H1 (cell line): Measurements from ENCODE around the gene SLC3A2. TPM values are rescaled to one million over a fixed set of nuclear protein-coding genes. Genes with fewer than 3 reads are reported as not detected.
A peak's percentile ranks its signal among the peaks of the same experiment; 100 is the strongest.

Source experiments
- GTF2F1 ChIP-seq: IDR thresholded peaks from 2 replicates; pipeline ENCODE4 v1.6.1; 2012; ENCODE audit warnings: low read depth, low read length, improper control_type of control experiment, borderline replicate concordance
- HDAC2 ChIP-seq, 2 experiments: fragments of 300-600 bp in 1 of 2; sonication (generic) in 1 of 2; IDR thresholded peaks; 2 replicates each; pipeline ENCODE4 v1.6.1; 2011 to 2012; ENCODE audit warnings: low read depth in 2 of 2, low read length in 2 of 2, mild to moderate bottlenecking in 2 of 2, moderate library complexity in 2 of 2, borderline replicate concordance in 1 of 2, inconsistent platforms in 1 of 2
- JUN ChIP-seq: IDR thresholded peaks from 2 replicates; pipeline ENCODE4 v1.6.1; 2011; ENCODE audit warnings: low read depth, mild to moderate bottlenecking, improper control_type of control experiment, low read length
- JUND ChIP-seq: IDR thresholded peaks from 2 replicates; pipeline ENCODE4 v1.6.1; 2011; ENCODE audit warnings: mild to moderate bottlenecking, improper control_type of control experiment, low read length
- KDM5A ChIP-seq: fragments of 200-600 bp; IDR thresholded peaks from 2 replicates; pipeline ENCODE4 v1.7.1; 2012; ENCODE audit warnings: mild to moderate bottlenecking, low read length, inconsistent platforms, mixed read lengths
- NANOG ChIP-seq: IDR thresholded peaks from 2 replicates; pipeline ENCODE4 v1.6.1; 2011; ENCODE audit warnings: low read length, low read depth, mild to moderate bottlenecking, inconsistent platforms; ENCODE audit not compliant: insufficient read depth, poor library complexity, severe bottlenecking
- NRF1 ChIP-seq: IDR thresholded peaks from 2 replicates; pipeline ENCODE4 v1.6.1; 2011; ENCODE audit warnings: mild to moderate bottlenecking, low read depth, low read length, improper control_type of control experiment
- PHF8 ChIP-seq: fragments of 200-600 bp; sonication (generic); conservative IDR thresholded peaks from 2 replicates; pipeline ENCODE4 v1.7.1; 2012; ENCODE audit warnings: low read depth, mild to moderate bottlenecking, inconsistent platforms, low read length, moderate library complexity
- POU5F1 ChIP-seq: IDR thresholded peaks from 2 replicates; pipeline ENCODE4 v1.6.1; 2011; ENCODE audit warnings: low read depth, mild to moderate bottlenecking, low read length, moderate library complexity
- RFX5 ChIP-seq: IDR thresholded peaks from 2 replicates; pipeline ENCODE4 v1.6.1; 2011; ENCODE audit warnings: low read depth, low read length, improper control_type of control experiment, borderline replicate concordance
- RXRA ChIP-seq: IDR thresholded peaks from 2 replicates; pipeline ENCODE4 v1.6.1; 2011; ENCODE audit warnings: low read depth, mild to moderate bottlenecking, low read length, moderate library complexity; ENCODE audit not compliant: insufficient read depth
- SIRT6 ChIP-seq: IDR thresholded peaks from one replicate; pipeline ENCODE4 v1.7.1; 2012; ENCODE audit warnings: low read length, inconsistent platforms
- TAF7 ChIP-seq: optimal IDR thresholded peaks from 2 replicates; pipeline ENCODE3; 2011; ENCODE audit warnings: low read depth, mild to moderate bottlenecking, inconsistent platforms, low read length, moderate library complexity, borderline replicate concordance
- TBP ChIP-seq: IDR thresholded peaks from 2 replicates; pipeline ENCODE4 v1.6.1; 2011; ENCODE audit warnings: low read depth, low read length, improper control_type of control experiment
- TCF12 ChIP-seq: IDR thresholded peaks from 2 replicates; pipeline ENCODE4 v1.6.1; 2011; ENCODE audit warnings: low read depth, mild to moderate bottlenecking, low read length
- YY1 ChIP-seq: IDR thresholded peaks from 2 replicates; pipeline ENCODE4 v1.6.1; 2011; ENCODE audit warnings: low read depth, mild to moderate bottlenecking, low read length
- polyA plus RNA-seq, 7 experiments: library from polyadenylated mRNA; depleted of rRNA in 3 of 7; stranded (reverse) in 5 of 7; unstranded in 2 of 7; fragments of >200 nt in 5 of 7; fragments of 200-250 nt in 2 of 7; gene quantifications; 1 replicate in 5 of 7; 2 replicates in 1 of 7; 4 replicates in 1 of 7; pipeline versions ENCODE4 v1.2.1 to v1.2.3, GENCODE V29; 2011 to 2013; ENCODE audit warnings: missing spikeins in 2 of 7, mixed read lengths in 2 of 7
- total RNA-seq: library from RNA; stranded (reverse); fragmentation: NEBNext Ultra II Directional; extraction: Animal tissue kit (Norgen Biotek cat#: 25700); gene quantifications from 2 replicates; pipeline ENCODE4 v1.2.1, GENCODE V29; 2021
- TF ChIP-seq, protein P1 (sequence below), 3 experiments: IDR thresholded peaks; 1 replicate in 2 of 3; 2 replicates in 1 of 3; pipeline versions ENCODE4 v1.5.1 to v1.6.1; 2011; ENCODE audit warnings: low read length in 3 of 3, mild to moderate bottlenecking in 3 of 3, inconsistent platforms in 2 of 3, low read depth in 1 of 3, moderate library complexity in 1 of 3; ENCODE audit not compliant: insufficient read depth in 1 of 3; ENCODE audit errors: control extremely low read depth in 1 of 3
- TF ChIP-seq, protein P2 (sequence below): IDR thresholded peaks from 2 replicates; pipeline ENCODE4 v1.6.1; 2012; ENCODE audit warnings: inconsistent platforms
- TF ChIP-seq, protein P3 (sequence below): IDR thresholded peaks from 2 replicates; pipeline ENCODE4 v1.6.1; 2012; ENCODE audit warnings: inconsistent platforms

Gene SLC3A2
- total and polyA plus RNA-seq, 2 of the 8 experiments (the other 6 are each of a cell fraction or from before 2014, with no cell fraction given), result 410 to 435 TPM

DNA sequence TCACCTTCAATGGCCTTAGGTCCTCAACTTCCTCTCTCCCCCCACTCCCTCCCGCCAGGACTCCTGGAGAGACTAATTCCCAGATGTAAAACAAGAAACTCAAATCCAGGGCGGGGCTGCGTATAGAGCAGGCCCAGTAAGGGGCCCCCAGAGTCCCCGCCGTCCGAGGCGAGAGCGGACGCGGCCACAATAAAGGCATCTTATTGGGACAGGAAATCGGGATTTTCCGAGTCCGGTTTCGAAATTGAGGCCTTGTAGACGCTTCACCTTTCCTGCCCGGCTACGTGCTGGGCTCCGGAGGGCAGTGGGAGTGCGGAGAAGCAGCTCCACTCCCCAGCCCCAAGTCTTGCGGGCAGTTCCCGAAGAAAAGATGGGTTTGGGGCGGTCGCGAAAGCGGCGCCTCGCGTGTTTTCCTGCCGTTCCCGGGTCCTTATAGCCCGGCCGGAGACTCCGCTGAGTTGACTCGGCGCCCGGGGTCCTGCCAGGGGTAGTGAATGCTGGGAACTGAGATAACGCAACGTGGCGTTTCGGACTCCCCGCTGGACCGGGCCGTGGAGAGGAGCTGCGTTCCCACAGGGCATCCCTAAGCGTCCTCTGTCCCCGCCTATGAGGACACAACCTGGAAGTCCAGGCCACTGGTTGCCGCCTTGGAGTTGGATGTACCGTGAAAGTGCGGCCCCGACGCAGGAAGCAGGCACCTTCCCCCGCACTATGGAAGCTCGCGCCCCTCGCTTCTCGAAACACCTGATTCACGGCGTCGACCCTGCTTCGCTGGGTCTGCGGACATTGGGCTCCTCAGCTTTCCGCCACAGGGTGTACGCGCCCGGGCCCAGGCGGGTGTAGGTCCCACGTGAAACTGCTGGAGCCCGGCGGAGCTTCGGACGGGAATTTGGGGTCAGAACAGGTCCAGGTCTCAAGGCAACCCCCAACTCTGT lies 45.3 kb downstream of the SLC3A2 start (continued):
- TF ChIP-seq, protein P1, sequence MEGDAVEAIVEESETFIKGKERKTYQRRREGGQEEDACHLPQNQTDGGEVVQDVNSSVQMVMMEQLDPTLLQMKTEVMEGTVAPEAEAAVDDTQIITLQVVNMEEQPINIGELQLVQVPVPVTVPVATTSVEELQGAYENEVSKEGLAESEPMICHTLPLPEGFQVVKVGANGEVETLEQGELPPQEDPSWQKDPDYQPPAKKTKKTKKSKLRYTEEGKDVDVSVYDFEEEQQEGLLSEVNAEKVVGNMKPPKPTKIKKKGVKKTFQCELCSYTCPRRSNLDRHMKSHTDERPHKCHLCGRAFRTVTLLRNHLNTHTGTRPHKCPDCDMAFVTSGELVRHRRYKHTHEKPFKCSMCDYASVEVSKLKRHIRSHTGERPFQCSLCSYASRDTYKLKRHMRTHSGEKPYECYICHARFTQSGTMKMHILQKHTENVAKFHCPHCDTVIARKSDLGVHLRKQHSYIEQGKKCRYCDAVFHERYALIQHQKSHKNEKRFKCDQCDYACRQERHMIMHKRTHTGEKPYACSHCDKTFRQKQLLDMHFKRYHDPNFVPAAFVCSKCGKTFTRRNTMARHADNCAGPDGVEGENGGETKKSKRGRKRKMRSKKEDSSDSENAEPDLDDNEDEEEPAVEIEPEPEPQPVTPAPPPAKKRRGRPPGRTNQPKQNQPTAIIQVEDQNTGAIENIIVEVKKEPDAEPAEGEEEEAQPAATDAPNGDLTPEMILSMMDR (IDR thresholded peaks at IDR 0.05; ENCODE audit: control extremely low read depth in 1 of 3, insufficient read depth in 1 of 3, low read depth in 1 of 3, low read length in 3 of 3), result no peak
- TF ChIP-seq KDM5A (no peak), NRF1 (no peak), YY1 (no peak), PHF8 (no peak; the same call in 1 of the 2 replicates), TBP (no peak), TAF7 (no peak), GTF2F1 (no peak), NANOG (no peak), TCF12 (no peak), RFX5 (no peak), JUND (no peak), SIRT6 (no peak), POU5F1 (no peak), RXRA (no peak), JUN (no peak), HDAC2 (IDR thresholded peaks at IDR 0.05; ENCODE audit: borderline replicate concordance in 1 of 2, low read depth in 2 of 2, low read length in 2 of 2) (no peak)
- TF ChIP-seq, protein P2, sequence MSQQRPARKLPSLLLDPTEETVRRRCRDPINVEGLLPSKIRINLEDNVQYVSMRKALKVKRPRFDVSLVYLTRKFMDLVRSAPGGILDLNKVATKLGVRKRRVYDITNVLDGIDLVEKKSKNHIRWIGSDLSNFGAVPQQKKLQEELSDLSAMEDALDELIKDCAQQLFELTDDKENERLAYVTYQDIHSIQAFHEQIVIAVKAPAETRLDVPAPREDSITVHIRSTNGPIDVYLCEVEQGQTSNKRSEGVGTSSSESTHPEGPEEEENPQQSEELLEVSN, result peak; percentile 49; the same call in 1 of the 2 replicates
- TF ChIP-seq, protein P3, sequence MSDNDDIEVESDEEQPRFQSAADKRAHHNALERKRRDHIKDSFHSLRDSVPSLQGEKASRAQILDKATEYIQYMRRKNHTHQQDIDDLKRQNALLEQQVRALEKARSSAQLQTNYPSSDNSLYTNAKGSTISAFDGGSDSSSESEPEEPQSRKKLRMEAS, result peak; percentile 13; the same call in 1 of the 2 replicates
